GM12874 (cell line): ENCODE measurements around the gene CDC14A.

Source experiments
- TF ChIP-seq, protein P1 (sequence below): IDR thresholded peaks from 2 replicates; pipeline ENCODE4 v1.5.1; 2011; ENCODE audit warnings: low read depth, mild to moderate bottlenecking, control low read depth, low read length, moderate library complexity; ENCODE audit not compliant: insufficient read depth

Gene CDC14A

DNA sequence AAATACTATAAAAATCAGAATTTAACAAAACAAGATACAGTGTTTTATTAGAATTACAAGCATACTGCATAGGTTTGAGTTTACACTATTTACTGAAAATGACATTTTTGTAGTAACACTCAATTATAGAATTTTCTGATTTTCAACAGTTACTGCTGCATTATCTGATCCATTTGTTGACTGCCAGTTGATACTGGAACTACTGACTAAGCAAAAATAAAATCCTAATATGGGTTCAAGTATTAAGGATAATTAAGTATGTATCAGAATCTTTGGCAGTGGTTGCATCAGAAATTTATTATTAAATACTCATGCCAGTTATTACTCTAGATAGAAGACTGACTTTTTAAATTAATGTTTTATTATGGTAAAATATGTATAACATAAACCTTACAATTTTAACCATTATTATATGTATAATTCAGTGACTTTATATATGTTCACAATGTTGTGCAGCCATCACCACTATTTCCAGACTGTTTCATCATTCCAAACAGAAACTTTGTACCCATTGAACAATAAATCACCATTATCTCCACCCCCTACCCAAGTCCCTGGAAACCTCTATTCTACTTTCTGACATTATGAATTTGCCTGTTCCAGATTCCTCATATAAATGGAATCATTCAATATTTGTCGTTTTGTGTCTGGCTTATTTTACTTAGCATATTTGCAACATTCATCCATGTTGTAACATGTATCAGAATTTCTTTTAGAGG is 127.5 kb downstream of the CDC14A start:
- TF ChIP-seq, protein P1, sequence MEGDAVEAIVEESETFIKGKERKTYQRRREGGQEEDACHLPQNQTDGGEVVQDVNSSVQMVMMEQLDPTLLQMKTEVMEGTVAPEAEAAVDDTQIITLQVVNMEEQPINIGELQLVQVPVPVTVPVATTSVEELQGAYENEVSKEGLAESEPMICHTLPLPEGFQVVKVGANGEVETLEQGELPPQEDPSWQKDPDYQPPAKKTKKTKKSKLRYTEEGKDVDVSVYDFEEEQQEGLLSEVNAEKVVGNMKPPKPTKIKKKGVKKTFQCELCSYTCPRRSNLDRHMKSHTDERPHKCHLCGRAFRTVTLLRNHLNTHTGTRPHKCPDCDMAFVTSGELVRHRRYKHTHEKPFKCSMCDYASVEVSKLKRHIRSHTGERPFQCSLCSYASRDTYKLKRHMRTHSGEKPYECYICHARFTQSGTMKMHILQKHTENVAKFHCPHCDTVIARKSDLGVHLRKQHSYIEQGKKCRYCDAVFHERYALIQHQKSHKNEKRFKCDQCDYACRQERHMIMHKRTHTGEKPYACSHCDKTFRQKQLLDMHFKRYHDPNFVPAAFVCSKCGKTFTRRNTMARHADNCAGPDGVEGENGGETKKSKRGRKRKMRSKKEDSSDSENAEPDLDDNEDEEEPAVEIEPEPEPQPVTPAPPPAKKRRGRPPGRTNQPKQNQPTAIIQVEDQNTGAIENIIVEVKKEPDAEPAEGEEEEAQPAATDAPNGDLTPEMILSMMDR, result no peak

DNA sequence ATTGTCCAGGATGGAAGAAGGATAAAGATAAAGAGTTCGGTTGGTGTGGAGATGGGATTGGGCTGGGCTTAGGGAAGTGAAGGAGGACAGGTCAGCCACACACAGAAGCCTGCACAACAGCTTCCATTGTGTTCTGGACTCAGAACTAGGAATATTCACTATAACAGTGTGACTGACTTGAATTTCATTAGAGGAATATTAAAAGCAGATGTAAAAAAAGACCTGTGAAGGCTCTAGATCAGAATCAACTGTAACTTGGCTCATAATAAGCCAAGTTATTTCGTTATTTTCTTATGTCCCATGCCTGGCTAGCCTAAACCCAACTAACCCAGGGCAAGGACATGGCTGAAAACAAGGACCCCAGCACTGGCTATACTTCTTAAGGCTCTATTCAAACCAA is 129.0 kb downstream of the CDC14A start:
- TF ChIP-seq, protein P1, result no peak

DNA sequence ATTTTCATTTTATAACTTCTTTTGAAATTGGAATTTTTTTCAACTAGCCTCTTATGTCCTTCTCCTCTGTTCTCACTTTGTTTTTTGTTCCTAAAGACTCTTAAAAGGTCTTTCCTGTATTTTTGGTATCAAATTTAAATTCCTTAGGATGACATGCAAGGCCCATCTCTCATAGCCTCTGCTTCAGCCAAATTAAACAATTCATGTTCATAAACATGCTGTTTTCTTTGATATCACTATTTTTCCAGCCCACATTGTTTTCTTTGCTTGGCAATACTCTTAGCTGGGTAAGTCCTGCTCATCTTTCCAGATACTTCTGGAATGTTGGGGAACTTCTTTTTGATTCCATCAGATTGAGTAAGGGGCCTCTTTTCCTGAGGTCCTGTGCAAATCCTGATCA is 129.9 kb downstream of the CDC14A start:
- TF ChIP-seq, protein P1, result no peak

DNA sequence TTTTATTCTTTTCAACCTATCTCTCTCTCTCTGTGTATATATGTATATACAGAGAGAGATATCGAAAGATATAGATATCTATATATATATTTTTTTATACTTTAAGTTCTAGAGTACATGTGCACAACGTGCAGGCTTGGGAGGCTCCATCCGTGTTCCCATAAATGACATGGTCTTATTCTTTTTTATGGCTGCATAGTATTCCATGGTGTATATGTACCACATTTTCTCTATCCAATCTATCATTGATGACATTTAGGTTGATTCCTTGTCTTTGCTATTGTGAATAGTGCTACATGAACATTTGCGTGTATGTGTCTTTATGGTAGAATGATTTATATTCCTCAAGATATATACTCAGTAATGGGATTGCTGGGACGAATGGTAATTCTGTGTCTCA is 130.4 kb downstream of the CDC14A start:
- TF ChIP-seq, protein P1, result no peak

DNA sequence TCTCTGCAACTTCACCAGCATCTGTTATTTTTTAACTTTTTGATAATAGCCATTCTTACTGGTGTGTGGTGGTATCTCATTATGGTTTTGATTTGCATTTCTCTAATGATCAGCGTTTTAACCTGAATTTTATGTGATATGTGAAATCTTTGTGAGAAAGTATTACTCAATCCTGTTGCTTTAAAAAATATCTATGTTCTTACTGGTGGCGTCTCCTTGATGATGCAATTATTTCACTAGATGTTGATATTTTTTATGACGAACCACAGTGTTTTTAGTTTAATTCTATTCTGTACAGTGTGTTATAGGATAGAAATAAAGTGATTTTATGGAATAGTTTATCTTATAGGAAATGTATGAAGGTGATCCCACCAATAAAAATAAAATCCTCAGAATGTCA is 130.9 kb downstream of the CDC14A start:
- TF ChIP-seq, protein P1, result no peak

DNA sequence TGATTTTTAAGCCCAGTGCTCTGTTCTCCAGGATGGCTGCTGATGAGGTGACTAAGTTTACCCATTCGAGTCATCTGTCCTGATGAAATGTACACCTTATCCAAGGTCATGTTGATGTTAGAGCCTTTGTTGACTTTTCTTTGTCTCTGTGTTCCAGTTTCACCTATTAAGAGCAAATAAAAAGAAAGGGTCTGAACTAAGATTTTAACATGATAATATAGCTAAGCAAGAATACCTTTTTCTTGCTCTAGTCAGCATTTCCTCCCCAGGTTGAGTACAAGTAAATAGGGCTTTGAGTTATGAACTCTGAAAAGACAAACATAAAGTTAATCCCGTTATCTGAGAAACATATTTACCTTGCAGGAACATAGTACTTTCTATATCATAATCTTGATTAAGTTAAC is 133.6 kb downstream of the CDC14A start:
- TF ChIP-seq, protein P1, result no peak

DNA sequence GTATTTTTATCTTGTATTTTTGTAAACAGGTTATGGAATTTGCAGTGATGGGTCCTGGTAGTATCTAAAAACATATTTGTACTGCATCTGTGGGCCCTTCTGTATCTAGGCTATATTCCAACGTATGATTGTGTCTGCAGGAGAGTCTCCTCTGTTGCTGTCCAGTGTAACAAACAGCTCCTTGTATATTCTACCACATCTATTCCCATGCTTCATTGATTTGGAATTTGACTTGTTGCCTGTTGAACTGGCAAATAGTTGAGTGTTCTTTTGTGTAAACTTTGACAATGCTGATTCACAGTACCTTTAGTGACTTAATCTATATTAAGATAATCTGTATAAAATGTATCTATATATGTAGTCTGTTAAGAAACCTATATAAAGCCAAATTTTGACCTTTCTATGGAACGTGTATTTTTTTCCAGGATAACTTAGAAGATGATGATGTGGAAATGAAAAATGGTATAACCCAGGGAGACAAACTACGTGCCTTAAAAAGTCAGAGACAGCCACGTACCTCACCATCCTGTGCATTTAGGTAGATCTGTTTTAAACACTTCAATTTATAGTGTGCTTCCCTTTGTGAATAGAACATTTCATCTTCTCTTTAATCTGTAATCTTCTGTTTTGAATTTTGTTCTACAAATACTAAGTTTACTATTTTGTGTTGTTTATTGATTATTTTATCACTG is 142.2 kb downstream of the CDC14A start:
- TF ChIP-seq, protein P1, result no peak
